ENCODE data around the gene SNX21.
"Not testable (repeated sequence)": the region's sequence is repeated elsewhere in the genome, so short reads cannot be mapped to it uniquely, and the experiment has no call there.

Gene SNX21

DNA sequence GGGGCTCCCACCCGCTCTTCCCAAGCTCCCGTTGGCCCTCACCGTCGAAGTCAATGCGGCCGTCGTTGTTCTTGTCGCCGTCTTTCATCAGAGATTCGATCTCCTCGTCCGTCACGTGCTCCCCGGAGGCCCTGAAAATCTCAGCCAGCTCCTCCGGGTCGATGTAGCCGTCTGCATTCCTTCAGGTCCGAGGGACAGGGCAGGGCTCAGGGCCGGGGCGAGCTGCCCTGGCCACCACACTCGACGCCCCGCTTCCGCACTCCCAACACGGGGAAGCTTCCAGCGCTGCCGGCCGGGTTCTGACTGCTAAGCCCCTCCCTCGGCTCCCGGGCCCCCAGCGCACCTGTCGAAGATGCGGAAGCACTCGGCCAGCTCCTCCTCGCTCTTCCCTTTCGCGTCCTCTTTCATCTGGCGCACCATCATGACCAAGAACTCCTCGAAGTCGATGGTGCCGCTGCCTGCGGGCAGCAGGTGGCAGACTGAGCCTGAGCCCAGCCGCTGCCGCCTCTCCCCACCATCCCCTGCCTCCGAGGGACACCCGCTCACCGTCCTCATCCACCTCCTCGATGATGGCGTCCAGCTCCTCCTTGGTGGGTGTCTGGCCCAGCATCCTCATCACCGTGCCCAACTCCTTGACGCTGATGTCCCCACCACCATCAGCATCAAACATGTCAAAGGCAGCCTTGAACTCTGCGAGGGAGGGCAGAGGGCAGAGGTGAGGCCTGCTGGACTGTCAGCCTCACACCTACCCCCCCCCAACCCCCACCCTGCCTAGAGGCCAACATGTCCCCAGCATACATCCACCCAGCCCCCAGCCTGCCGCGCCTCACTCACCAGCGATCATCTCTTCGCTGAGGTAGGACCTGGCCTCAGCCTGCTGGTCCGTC is 9.4 kb upstream of the SNX21 start:
- DNase-seq: peak; percentile 45

DNA sequence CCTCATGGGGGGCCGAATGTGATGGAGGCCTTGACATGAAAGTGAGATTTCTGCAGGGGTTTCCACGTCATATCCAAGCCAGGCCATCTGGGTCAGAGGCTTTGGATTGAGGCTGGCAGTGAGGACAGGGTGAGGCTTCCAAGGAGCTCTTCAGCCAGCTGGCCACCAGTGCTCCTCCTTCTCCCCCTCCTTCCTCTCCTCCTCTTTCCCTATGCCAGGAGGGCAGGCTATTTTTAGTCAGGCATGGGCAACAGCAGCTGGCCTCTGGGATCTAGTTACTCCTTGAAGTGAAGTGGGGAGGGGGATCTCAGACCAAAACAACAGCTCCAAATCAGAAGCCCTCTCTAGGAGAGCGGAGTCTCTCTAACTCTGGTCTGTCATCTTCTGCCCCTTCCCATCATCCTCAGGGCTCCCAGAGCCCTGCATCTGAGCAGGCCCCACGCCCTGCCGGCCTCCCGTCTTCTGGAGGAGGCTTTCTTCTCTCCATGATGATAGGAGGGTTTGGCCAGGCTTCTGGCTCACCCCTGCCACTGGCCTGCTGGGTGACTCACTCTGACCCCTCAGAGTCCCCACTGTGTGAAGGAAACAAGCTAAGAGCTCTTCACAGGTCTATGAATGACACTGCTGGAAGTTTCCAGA is 7.1 kb upstream of the SNX21 start:
- DNase-seq: no peak

DNA sequence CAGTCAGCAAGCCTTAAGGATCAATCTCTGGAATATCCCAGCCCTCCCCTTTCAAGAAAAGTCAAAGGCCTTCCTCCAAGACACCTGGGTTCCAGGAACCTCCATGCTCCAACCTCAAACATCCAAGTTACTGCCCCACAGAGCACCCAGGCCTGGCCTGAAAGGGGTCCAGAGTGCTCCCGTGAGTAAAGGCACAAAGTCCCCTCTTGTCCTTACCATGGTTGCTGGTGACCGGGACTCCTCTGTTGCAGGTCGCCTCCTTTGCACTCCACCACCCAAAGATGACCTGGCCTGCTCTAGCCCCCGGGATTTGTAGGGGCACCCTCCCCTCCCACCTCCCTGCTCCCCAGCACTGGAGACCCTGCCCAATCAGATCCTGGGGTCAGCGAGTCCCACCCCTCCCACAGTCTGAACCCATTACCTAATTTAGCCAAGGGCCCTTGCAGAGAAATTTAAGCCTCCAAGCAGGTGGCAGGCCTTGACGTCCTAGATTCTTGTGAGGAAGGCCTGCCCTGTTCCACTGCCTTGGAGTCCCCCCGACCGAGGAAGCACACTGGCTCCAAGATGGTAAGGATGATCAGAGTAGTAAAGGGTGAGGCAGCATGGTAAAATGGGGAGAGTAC is 6.5 kb upstream of the SNX21 start, which contains the start of gene TNNC2:
Gene TNNC2, minus strand, starts transcription at position 283 of the 623 bp plus-strand sequence. Its CDS starts 64 bp downstream, at position 219.
- no peak for DNase-seq

DNA sequence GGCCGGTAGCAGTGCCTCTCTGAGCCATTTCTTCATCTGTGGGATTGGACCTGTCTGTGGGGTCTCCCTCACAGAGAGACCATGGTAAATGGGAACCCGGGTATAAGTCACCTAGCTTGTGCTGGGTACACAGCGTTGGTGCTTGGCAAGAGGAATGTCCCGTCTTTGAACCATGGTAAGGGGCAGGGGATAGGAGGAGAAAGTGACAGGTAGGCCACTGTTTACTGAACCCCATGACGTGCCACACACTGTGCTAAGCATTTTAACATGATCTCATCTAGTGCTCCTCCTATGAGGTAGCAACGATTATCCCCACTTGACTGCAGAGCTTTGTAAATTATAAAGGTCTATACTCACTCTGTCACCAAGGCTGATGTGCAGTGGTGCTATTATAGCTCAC is 5.9 kb upstream of the SNX21 start:
- no peak for DNase-seq

DNA sequence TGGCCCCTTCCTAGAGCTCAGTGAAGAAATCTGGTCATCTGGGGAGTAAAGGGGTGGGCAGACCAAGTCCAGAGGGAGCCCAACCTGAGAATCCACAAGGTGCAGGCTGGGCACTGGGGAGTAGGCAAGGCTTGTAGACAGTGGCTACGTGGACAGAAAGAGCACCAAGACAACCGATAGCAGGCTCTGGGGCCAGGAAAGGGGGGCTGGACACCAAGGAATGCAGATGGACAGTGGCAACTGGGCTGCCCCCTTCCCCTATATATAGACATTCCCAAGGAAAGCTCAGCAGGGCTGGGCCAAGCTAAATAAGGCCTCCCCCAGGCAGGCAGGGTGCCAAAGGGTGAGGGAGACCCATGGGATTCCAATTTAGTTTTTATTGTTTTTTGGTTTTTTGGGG is 5.0 kb upstream of the SNX21 start:
- no peak for DNase-seq

DNA sequence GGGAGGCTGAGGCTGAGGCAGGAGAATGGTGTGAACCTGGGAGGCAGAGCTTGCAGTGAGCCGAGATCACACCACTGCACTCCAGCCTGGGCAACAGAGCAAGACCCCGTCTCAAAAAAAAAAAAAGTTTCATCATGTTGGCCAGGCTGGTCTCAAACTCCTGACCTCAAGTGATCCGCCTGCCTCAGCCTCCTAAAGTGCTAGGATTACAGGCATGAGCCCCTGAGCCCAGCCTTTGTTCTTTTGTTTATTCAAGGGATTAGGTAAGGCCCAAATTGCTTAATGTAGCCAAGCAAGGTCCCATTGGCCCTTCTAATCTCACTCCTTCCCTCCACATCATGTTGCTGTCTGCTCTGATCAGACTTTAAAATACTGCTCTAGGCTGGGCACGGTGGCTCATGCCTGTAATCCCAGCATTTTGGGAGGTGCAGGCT is 3.9 kb upstream of the SNX21 start:
- DNase-seq: not testable (repeated sequence)

DNA sequence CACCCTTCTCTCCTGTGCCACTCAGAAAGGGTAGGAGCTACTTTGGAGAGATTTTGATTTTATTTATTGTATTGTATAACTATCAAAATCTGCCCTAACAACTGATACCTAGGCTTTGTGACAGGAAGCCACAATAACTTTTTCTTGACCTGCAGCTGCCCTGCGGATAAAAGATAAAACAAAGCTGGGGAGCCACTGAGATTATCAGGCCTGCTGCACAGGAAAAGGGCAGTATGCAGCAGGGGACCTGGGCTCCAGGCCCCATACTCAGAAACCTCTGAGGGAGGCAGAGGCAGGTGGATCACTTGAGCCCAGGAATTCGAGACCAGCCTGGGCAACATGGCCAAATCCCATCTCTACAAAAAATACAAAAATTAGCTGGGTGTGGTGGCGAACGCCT is 980 bp upstream of the SNX21 start:
- no peak for DNase-seq

DNA sequence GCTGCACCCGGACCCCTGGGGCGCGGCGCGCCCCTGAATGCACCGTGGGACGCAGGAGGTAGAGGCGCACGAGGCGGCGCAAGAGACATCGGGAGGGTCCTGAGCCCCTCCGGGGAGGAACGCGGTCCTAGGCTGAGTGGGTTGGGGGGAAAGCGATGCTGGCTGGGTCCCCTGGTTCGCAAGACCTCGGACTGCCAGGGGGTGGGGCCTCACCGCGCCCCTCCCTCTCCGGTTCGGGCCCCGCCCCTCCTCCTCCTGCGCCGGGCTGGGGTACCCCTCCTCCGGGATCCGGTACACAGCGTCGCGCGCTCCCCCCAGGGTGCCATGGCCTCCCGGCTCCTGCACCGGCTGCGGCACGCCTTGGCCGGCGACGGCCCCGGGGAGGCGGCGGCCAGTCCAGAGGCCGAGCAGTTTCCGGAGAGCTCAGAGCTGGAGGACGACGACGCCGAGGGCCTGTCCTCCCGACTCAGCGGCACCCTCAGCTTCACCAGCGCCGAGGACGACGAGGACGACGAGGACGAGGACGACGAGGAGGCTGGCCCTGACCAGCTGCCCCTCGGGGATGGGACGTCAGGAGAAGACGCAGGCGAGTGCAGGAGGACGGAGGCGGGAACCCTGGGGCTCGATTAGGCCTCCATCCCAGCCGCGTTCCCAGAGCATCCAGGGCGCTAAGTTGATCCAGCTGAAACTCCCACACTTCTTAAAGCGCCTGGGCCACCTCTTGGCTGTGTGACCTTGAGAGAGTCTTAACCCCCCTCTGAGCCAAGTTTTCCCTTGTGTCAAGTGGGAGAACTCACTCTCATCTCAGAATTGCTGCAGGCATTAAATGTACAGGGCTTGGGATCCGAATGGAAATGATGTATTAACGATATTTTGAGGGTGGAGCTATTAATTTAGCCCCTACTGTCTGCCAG is 541 bp downstream of the SNX21 start:
- peak; percentile 72 for DNase-seq

DNA sequence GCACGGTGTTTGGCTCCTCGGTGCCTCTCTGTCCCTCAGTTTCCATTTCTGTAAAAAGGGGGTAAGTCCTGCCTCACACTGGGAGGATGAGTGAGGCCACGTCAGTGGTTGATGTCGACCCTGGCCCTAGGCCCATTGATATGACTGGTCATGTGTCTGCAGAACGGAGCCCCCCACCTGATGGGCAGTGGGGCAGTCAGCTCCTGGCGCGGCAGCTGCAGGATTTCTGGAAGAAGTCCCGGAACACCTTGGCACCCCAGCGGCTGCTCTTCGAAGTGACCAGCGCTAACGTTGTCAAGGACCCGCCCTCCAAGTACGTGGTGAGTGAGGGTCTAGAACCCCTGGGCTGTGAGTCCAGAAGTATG is 1.2 kb downstream of the SNX21 start:
- DNase-seq: no peak

DNA sequence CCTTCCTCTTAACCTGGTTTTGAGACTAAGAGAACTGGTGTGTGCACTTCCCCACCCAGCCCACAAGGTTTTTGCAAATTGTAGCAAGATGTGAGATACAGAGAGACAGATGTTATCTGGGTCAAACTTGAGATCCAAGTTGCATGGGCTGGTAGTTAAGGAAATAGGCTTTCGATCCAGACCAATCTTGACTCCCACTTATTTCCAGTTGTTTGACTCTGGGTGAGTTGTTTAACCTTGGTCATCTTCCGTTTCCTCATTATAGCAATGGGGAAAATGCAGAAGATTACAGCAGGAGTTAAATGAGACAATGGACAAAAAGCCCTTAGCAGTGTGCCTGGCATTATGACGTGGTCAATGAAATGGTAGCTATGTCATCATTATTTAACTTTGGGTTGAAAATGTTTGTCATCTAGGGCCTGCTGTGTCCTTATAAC is 1.7 kb downstream of the SNX21 start:
- no peak for DNase-seq

DNA sequence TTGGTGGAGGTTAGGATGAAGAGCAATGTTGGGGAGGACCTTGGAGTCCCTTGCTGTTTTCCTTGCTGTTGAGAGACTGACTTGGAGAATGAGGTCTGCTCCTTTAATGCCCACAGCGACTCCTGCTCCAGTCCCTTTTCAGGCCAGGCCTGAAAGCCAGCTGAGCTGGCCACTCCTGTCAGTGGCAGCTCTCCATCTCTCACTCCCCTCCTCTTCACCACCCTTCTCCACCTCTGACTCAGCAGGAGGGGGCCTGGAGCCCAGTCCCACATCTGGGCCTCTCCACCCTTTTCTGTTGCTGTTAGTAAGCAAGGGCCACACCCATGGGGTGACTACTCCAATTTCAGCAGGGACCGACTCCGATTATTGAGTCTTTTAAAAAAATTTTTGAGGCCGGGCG is 2.2 kb downstream of the SNX21 start:
- peak; percentile 34 for DNase-seq

DNA sequence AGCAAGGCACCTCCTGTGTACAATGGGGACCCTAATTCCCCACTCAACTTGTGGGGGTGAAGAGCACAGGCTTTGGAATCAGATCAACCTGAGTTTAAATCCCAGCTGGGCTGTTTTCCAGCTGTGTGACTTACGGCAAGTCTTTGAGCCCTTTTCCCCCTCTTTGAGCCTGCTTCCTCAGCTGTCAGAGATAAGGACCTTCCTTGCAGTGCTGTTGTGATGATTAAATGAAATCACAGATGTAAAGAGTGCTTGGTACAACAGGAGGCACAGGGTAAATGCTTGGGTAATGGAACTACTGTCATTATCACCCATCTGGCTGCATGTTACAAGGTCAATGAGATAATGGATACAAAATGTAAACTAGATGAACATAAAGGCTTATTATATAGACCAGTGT is 3.2 kb downstream of the SNX21 start:
- DNase-seq: no peak

DNA sequence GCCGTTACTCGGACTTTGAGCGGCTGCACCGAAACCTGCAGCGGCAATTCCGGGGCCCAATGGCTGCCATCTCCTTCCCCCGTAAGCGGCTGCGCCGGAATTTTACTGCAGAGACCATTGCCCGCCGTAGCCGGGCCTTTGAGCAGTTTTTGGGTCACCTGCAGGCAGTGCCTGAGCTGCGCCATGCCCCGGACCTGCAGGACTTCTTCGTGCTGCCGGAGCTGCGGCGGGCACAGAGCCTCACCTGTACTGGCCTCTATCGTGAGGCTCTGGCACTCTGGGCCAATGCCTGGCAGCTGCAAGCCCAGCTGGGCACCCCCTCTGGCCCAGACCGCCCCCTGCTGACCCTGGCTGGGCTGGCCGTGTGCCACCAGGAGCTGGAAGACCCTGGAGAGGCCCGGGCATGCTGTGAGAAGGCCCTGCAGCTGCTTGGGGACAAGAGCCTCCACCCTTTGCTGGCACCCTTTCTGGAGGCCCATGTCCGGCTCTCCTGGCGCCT is 7.2 kb downstream of the SNX21 start:
- no peak for DNase-seq

DNA sequence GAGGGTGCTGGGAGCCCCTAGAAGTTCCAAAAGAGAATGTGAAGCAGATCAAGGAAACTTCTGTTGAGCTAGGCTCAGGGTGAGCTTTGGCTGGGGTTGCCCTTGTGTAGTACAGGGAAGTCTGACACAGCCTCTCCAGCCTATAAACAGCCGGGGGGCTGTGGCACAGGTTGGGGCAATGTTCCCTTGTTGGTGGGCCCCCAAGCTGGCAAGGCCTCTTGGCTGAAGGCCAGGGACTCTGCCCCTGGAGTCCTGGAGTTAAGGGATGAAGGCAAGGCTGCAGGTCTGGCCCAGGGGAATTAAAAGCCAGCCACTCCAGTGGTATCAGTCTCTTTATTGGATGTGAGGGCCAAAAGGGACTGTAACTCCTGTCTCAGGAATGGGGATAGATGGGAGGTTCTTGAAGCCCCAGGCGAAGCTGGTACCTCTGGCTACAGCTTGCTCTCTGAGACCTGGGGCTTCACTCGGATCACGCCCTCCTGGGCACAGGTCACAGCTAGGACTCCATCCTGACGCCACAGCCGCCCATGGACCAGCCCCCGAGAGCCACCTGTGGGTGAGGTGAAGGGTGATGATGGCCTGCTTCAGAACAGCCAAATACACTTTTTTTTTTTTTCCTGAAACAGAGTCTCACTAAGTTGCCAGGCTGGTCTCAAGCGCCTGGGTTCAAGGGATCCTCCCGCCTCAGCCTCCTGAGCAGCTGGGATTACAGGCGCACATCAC is 8.0 kb downstream of the SNX21 start:
- DNase-seq: no peak

DNA sequence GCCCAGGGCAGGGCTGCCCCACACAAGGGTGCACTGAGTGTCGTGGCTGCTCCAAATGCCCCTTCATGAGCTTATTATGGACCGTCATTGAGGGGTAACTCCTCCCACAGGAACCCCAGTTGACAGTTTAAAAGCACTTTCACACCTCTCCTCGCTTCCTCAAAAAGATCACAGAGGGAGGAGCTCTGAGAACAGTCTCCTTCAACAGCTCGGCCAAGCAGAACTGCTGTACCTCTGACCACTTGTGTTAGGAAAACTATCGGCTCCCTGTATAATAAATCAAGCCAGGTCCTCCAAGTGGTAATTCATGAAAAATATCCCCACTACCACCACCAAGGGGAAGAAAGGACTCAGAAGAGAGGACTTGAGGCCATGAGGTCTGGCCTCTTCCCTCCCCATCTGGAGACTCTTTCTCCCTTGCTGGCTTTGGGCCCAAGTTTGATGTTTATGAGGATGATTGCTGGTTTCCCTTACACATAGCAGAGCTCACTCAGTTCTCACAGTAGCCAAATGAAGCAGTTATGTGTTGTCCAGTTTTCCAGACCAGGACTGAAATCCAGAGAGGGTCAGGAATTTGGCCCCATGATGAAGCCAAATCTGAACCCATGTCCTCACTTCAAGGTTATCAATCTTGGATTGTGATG is 8.7 kb downstream of the SNX21 start:
- no peak for DNase-seq

DNA sequence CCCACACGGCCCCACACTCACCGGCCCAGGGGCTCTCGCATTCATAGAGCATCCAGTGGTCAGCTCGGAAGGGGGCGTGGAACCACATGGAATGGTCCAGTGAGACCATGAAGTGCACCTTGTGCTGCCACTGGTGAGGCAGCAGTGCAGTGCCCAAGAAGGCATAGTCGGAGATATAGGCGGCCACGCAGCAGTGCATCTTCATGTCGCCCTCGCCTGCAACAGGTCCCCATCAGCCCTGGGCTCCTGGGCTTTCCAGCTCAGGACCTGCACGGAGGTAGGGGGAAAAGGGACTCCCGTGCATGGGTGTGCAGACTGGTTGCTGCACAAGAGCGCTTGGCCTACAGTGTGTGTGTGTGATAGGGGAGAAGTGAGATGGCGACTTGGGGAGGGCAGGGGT is 9.9 kb downstream of the SNX21 start:
- DNase-seq: no peak

DNA sequence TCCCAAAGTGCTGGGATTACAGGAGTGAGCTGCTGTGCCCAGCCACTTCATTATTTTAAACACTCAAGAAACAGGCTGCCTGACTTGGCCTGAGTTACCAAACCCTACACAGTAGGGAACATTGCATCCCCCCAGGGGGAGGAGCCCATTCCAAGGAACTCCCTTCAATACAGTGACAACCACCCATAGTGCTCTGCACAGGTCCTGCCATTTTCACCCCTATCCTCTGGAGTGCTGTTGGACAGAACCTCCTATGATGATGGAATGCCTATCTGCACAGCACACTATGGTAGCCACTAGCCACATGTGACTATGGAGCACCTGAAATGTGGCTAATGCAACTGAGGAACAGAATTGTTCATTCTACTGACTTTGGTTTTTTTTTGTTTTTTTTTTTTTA is 11.9 kb downstream of the SNX21 start:
- no peak for DNase-seq

DNA sequence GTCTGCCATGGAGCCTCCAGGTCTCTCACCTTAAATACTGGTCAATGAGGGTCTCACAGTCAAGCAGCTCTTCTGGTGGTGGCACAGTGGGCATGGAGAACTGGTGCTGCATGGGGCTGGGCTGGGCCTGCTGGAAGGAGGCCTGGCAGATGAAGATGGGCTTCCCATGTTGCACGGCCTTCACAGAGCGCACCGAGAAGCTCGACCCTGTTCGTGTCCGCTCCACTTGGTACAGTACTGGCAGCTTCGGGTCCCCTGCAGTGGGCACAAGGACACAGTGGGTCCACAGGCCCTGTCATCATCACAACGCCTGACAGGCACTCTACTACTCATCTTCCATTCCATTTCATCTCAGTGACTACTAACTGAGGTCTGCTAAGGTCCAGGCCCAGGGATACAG is 14.8 kb downstream of the SNX21 start:
- no peak for DNase-seq

DNA sequence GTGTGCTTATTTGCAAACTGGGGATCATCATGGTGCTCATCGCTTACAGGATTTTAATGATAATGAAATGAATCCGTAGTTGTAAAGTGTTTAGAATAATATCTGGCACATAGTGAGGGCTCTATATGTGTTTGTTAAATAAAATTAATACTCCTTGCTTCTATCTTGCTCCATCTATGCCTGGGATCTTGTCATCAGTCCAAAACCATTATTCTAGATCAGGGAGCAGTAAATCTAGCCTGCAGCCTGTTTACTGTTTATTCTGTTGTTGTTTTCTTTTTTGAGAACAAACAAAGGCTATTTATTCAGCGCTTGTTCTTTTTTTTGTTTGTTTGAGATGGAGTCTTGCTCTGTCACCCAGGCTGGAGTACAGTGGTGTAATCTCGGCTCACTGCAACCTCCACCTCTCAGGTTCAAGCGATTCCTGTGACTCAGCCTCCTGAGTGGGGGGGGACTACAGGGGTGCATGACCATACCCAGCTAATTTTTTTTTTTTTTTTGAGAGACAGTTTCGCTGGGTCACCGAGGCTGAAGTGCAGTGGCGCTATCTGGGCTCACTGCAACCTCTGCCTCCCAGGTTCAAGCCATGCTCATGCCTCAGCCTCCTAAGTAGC is 15.5 kb downstream of the SNX21 start:
- DNase-seq: no peak

DNA sequence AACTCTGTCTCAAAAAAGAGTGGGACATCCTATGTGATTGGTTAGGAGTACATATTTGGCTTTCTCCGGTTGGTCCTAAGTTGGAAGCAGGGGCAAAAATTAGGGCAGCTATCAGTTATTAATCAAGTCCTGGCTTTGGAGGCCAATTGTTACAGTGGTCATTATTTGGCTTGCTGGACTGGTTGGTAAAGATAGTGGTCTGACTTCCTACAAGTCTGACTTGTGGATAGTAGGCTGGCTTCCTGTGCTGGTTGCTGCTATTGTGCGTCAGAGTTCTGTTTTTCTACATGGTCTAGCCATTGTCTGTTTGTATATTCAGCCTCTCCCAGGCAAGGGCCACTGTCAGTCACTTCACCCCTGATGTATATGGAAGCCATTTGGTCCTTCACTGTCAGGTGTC is 16.6 kb downstream of the SNX21 start:
- no peak for DNase-seq

DNA sequence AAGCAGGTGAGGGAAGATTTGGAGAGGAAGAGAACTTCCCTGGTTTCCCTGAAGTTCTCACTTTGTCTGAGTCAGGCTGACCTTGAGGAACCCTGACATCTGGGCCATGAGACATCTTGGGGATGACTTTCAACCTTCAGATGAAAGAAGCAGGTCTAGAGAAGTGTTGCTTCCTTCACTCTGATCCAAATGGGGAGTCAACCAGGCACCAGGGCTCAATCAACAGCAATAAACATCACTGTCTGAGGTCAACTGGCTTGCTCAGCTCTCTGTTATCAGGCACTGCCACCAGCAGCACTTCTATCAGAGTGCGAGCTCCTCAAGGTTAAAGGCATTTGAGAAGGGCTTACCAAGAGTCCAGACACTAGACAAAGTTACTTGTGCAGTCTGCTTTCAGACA is 17.3 kb downstream of the SNX21 start:
- DNase-seq: no peak

All from fibroblast of skin of right biceps (primary cell).